Mucosa of descending colon (tissue), 3 donors: ENCODE results near the gene ACTN4. TPM values are rescaled to one million over a fixed set of nuclear protein-coding genes. Genes with fewer than 3 reads are reported as not detected.
"Not testable (repeated sequence)": the region's sequence is repeated elsewhere in the genome, so short reads cannot be mapped to it uniquely, and the experiment has no call there.

Experiments used
- ATAC-seq: fragments of 200-7000 bp; cut with Tn5 transposase; one replicate; pipeline ENCODE4 v1.9.1; 2020; ENCODE audit warnings: mild to moderate bottlenecking, moderate library complexity
- DNase-seq, 3 donors: peaks; one replicate each; pipeline ENCODE4 v3.0.0-alpha.2; 2020
- H3K36me3 ChIP-seq: fragments of 200-600 bp; one replicate; pipeline ENCODE4 v1.8.0; 2021; ENCODE audit warnings: low read depth, mild to moderate bottlenecking
- H3K4me1 ChIP-seq: fragments of 200-600 bp; one replicate; pipeline ENCODE4 v1.8.0; 2021; ENCODE audit warnings: low read depth, mild to moderate bottlenecking
- H3K4me3 ChIP-seq: fragments of 200-600 bp; one replicate; pipeline ENCODE4 v1.8.0; 2021; ENCODE audit warnings: mild to moderate bottlenecking
- H3K9me3 ChIP-seq: fragments of 200-600 bp; one replicate; pipeline ENCODE4 v1.8.0; 2021; ENCODE audit warnings: mild to moderate bottlenecking
- CTCF ChIP-seq: fragments of 200-600 bp; IDR thresholded peaks from one replicate; pipeline ENCODE4 v1.8.0; 2022; ENCODE audit warnings: antibody characterized with exemption, mild to moderate bottlenecking
- intact Hi-C, 2 donors: fragments of 100-400 bp; cut with DNase I in 1 of 2; cut with micrococcal nuclease in 1 of 2; formaldehyde crosslinking; loops; one replicate each; pipeline versions ENCODE4 v1.11.0 to v1.11.1; 2022; cut with DNase I, micrococcal nuclease
- total RNA-seq, 3 donors: library from RNA; stranded (reverse); fragmentation: NEBNext Ultra II Directional in 2 of 3; extraction: Animal tissue kit (Norgen Biotek cat#: 25700) in 2 of 3; gene quantifications; one replicate each; pipeline versions ENCODE4 v1.2.1 to v1.2.4, GENCODE V29; 2021 to 2023
- donor health status: DM: no; HTN: no; CAD: no; lungs with moderate emphysema.
- donor health status: DM: no; HTN: no; CAD: no.
- donor health status: DM: no; HTN: yes; CAD: no.

Gene ACTN4
- total RNA-seq, 3 donors from 2014 or later: 566 to 1,080 (median 1,014) TPM

- DNase-seq: no peak
- no peak for ATAC-seq
- Histone ChIP-seq H3K4me1 (no peaks in the 10 kb centered on the region), H3K9me3 (no peaks in the 10 kb centered on the region), H3K4me3 (no peak overlapping the region), H3K36me3 (no peaks in the 10 kb centered on the region)
- TF ChIP-seq CTCF: no peak
- intact Hi-C loops: no loop called here
Observed at GRCh38 chr19:38743394-38744297, 96.2 kb downstream of the ACTN4 start.

- no peaks in the 10 kb centered on the region for H3K4me1 ChIP-seq
- ATAC-seq: no peak
- H3K9me3 ChIP-seq: no peaks in the 10 kb centered on the region
- intact Hi-C loops: no loop called here
- TF ChIP-seq CTCF: no peak
- DNase-seq: no peak
- H3K36me3 ChIP-seq: no peaks in the 10 kb centered on the region
- H3K4me3 ChIP-seq: no peak within 1 kb of the TSS
Observed at GRCh38 chr19:38744298-38744681, 96.8 kb downstream of the ACTN4 start, which contains the start of gene CAPN12. Gene CAPN12 (minus strand): TSS chr19:38744474. CDS start chr19:38744165, 309 bp downstream.

- Histone ChIP-seq H3K4me3 (no peak overlapping the region), H3K36me3 (no peaks in the 10 kb centered on the region), H3K9me3 (no peaks in the 10 kb centered on the region), H3K4me1 (no peaks in the 10 kb centered on the region)
- intact Hi-C loops: no loop called here
- ATAC-seq (no peak), DNase-seq (no peak)
- no peak for TF ChIP-seq CTCF
Observed at GRCh38 chr19:38744874-38745273, 97.4 kb downstream of the ACTN4 start.

- ATAC-seq (no peak), DNase-seq (no peak)
- intact Hi-C loops: no loop called here
Observed at GRCh38 chr19:38745316-38745715, 97.9 kb downstream of the ACTN4 start.

GRCh38 chr19:38753783-38754182, 106.3 kb downstream of the ACTN4 start:
- ATAC-seq, DNase-seq, intact Hi-C loops, H3K9me3 ChIP-seq, H3K4me3 ChIP-seq, H3K4me1 ChIP-seq, H3K36me3 ChIP-seq: not testable (repeated sequence)

More at GRCh38 chr19:38745316-38745715, 97.9 kb downstream of the ACTN4 start:
- Histone ChIP-seq H3K9me3 (no peaks in the 10 kb centered on the region), H3K4me1 (no peaks in the 10 kb centered on the region), H3K36me3 (no peaks in the 10 kb centered on the region), H3K4me3 (no peak overlapping the region)
- TF ChIP-seq CTCF: no peak

GRCh38 chr19:38754196-38754595, 106.7 kb downstream of the ACTN4 start:
- ATAC-seq, H3K4me3 ChIP-seq, DNase-seq, H3K9me3 ChIP-seq, H3K4me1 ChIP-seq, H3K36me3 ChIP-seq, intact Hi-C loops: not testable (repeated sequence)
